ENCODE measurements around the gene ADAM30. TPM values are rescaled to one million over a fixed set of nuclear protein-coding genes. Genes with fewer than 3 reads are reported as not detected.

The ADAM30 gene
- total RNA-seq, 1 donor from 2014 or later, result not detected

- no peak for DNase-seq
- Mint-ChIP-seq H3K36me3 (ENCODE audit: unreplicated experiment) (peaks cover 8% of the 10 kb centered on the region), H3K9me3 (ENCODE audit: unreplicated experiment) (peaks cover 3% of the 10 kb centered on the region), H3K4me3 (ENCODE audit: unreplicated experiment) (no peak overlapping the region), H3K27me3 (ENCODE audit: unreplicated experiment) (no peaks in the 10 kb centered on the region), H3K27ac (ENCODE audit: unreplicated experiment) (no peak overlapping the region), H3K4me1 (ENCODE audit: low read depth, unreplicated experiment) (no peaks in the 10 kb centered on the region)
- TF ChIP-seq CTCF (IDR thresholded peaks at IDR 0.05; ENCODE audit: partially characterized antibody, unreplicated experiment), result no peak
Observed at GRCh38 chr1:119935915-119936314, 39.6 kb upstream of the ADAM30 start.

- Mint-ChIP-seq H3K4me3 (ENCODE audit: unreplicated experiment) (no peak overlapping the region), H3K4me1 (ENCODE audit: low read depth, unreplicated experiment) (no peaks in the 10 kb centered on the region), H3K27ac (ENCODE audit: unreplicated experiment) (no peak overlapping the region), H3K9me3 (ENCODE audit: unreplicated experiment) (peaks cover 3% of the 10 kb centered on the region), H3K27me3 (ENCODE audit: unreplicated experiment) (no peaks in the 10 kb centered on the region), H3K36me3 (ENCODE audit: unreplicated experiment) (peaks cover 8% of the 10 kb centered on the region)
- TF ChIP-seq CTCF (IDR thresholded peaks at IDR 0.05; ENCODE audit: partially characterized antibody, unreplicated experiment), result no peak
- no peak for DNase-seq
Observed at GRCh38 chr1:119935373-119935772, 39.1 kb upstream of the ADAM30 start.

GRCh38 chr1:119933397-119933796, 37.1 kb upstream of the ADAM30 start:
- DNase-seq, result no peak
- Mint-ChIP-seq H3K4me1 (ENCODE audit: low read depth, unreplicated experiment) (no peaks in the 10 kb centered on the region), H3K36me3 (ENCODE audit: unreplicated experiment) (peaks cover 8% of the 10 kb centered on the region), H3K4me3 (ENCODE audit: unreplicated experiment) (no peak overlapping the region), H3K27me3 (ENCODE audit: unreplicated experiment) (no peaks in the 10 kb centered on the region), H3K27ac (ENCODE audit: unreplicated experiment) (no peak overlapping the region), H3K9me3 (ENCODE audit: unreplicated experiment) (peaks cover 3% of the 10 kb centered on the region)
- TF ChIP-seq CTCF (IDR thresholded peaks at IDR 0.05; ENCODE audit: partially characterized antibody, unreplicated experiment), result no peak

GRCh38 chr1:119929643-119930315, 33.5 kb upstream of the ADAM30 start:
- Mint-ChIP-seq H3K27me3 (ENCODE audit: unreplicated experiment) (no peaks in the 10 kb centered on the region), H3K4me3 (ENCODE audit: unreplicated experiment) (no peak overlapping the region), H3K36me3 (ENCODE audit: unreplicated experiment) (peaks cover 8% of the 10 kb centered on the region), H3K4me1 (ENCODE audit: low read depth, unreplicated experiment) (no peaks in the 10 kb centered on the region), H3K9me3 (ENCODE audit: unreplicated experiment) (peaks cover 3% of the 10 kb centered on the region), H3K27ac (ENCODE audit: unreplicated experiment) (no peak overlapping the region)
- no peak for DNase-seq
- TF ChIP-seq CTCF (IDR thresholded peaks at IDR 0.05; ENCODE audit: partially characterized antibody, unreplicated experiment), result no peak

GRCh38 chr1:119926553-119926952, 30.2 kb upstream of the ADAM30 start:
- no peaks in the 10 kb centered on the region for H3K36me3 Mint-ChIP-seq (ENCODE audit: unreplicated experiment)
- no peaks in the 10 kb centered on the region for H3K9me3 Mint-ChIP-seq (ENCODE audit: unreplicated experiment)
- H3K27ac Mint-ChIP-seq (ENCODE audit: unreplicated experiment), result no peak overlapping the region
- no peaks in the 10 kb centered on the region for H3K4me1 Mint-ChIP-seq (ENCODE audit: low read depth, unreplicated experiment)
- no peak for TF ChIP-seq CTCF (IDR thresholded peaks at IDR 0.05; ENCODE audit: partially characterized antibody, unreplicated experiment)
- no peak for DNase-seq
- no peak overlapping the region for H3K4me3 Mint-ChIP-seq (ENCODE audit: unreplicated experiment)
- H3K27me3 Mint-ChIP-seq (ENCODE audit: unreplicated experiment), result no peaks in the 10 kb centered on the region

Measured in glutamatergic neuron (in vitro differentiated cells).